Measurements from ENCODE around the gene ZEB1.

DNA sequence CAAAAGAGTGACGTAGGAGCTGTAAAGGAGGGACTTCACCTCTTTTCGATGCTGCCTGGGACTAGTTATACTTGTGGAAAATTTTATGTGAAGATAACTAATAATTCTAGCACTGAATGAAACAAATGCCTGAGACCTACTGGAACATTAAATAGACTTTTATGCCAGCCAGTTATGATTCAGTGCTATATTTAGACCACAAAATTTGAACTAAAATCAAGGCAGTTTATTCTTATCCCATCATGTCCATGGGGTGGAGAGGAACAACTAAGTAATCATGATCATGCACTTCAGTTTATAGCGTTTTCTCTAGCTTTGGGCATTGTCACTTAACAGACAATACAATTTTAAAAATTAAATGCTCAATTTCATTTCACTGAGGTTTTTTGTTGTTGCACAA, 76.7 kb downstream of the ZEB1 start:
- TF ChIP-seq CTCF (IDR thresholded peaks at IDR 0.05) = no peak
- no peak for TF ChIP-seq EZH2 (IDR thresholded peaks at IDR 0.05)
- TF ChIP-seq EZH2phosphoT487 (IDR thresholded peaks at IDR 0.05) = no peak

All from neural progenitor cell (in vitro differentiated cells).